ENCODE data around the gene GJA3.

GJA3 gene

GRCh38 chr13:20192158-20192835 lies 31.4 kb upstream of the GJA3 start:
- H3K27me3 ChIP-seq (ENCODE audit: control insufficient read depth, insufficient read depth, low read length) = peaks cover 95% of the 10 kb centered on the region
- no peak overlapping the region for H3K9ac ChIP-seq (ENCODE audit: low read depth, low read length)
- H3K27ac ChIP-seq (ENCODE audit: low read depth, low read length) = no peak overlapping the region
- no peaks in the 10 kb centered on the region for H3K9me3 ChIP-seq (ENCODE audit: control insufficient read depth, insufficient read depth, low read length)
- peaks cover 18% of the 10 kb centered on the region for H3K4me1 ChIP-seq (ENCODE audit: control insufficient read depth, insufficient read depth, low read length)
- peak overlapping the region; percentile 55 for H3K4me3 ChIP-seq (ENCODE audit: low read depth, low read length)
- H3K36me3 ChIP-seq (ENCODE audit: control insufficient read depth, insufficient read depth, low read length) = no peaks in the 10 kb centered on the region

GRCh38 chr13:20191311-20192157 lies 30.7 kb upstream of the GJA3 start:
- peaks cover 18% of the 10 kb centered on the region for H3K4me1 ChIP-seq (ENCODE audit: control insufficient read depth, insufficient read depth, low read length)
- no peaks in the 10 kb centered on the region for H3K9me3 ChIP-seq (ENCODE audit: control insufficient read depth, insufficient read depth, low read length)
- no peak overlapping the region for H3K9ac ChIP-seq (ENCODE audit: low read depth, low read length)
- peak overlapping the region; percentile 55 for H3K4me3 ChIP-seq (ENCODE audit: low read depth, low read length)
- H3K36me3 ChIP-seq (ENCODE audit: control insufficient read depth, insufficient read depth, low read length) = no peaks in the 10 kb centered on the region
- H3K27me3 ChIP-seq (ENCODE audit: control insufficient read depth, insufficient read depth, low read length) = peaks cover 88% of the 10 kb centered on the region
- H3K27ac ChIP-seq (ENCODE audit: low read depth, low read length) = no peak overlapping the region

DNA sequence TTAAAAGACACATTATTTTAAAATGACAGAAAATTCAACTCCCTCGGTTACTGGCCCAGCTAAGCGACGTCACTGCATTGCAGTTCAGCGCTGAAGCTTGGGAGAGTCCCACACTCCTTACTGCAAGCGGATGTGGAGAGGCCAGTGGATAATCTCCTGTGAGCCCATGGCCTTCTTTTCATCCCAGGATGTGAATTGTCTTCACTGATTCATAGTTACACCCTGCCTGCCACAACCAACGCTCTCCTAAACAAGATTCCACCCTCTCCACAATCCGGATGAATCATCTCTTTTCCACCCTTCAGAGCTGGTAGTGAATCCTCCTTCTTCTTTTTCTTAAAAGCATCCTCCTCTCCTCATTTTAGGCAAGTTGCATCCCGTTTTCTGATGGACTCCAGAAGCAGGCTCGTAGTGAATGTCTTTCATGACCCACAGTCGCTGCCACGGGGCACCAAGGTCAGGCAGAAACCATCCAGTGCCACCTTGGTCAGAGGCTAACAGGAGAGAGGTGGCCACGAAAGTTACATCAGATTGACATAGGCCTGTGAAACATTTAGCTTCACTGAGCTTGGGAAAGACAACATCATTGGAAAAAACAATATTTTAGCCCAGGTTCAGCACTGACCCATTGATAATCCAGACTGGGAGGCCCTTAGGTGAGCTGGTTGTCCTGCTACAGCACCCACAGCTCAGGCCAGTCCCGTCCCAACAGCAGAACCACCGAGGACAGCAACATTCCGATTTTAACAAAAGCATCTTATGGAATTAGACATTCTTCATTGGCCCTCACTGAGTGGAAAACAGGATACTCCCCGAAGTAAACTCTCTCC lies 29.8 kb upstream of the GJA3 start:
- Histone ChIP-seq H3K27me3 (ENCODE audit: control insufficient read depth, insufficient read depth, low read length) (peaks cover 80% of the 10 kb centered on the region), H3K36me3 (ENCODE audit: control insufficient read depth, insufficient read depth, low read length) (no peaks in the 10 kb centered on the region), H3K9me3 (ENCODE audit: control insufficient read depth, insufficient read depth, low read length) (no peaks in the 10 kb centered on the region), H3K27ac (ENCODE audit: low read depth, low read length) (no peak overlapping the region), H3K4me1 (ENCODE audit: control insufficient read depth, insufficient read depth, low read length) (peaks cover 18% of the 10 kb centered on the region), H3K9ac (ENCODE audit: low read depth, low read length) (no peak overlapping the region), H3K4me3 (ENCODE audit: low read depth, low read length) (no peak overlapping the region)

DNA sequence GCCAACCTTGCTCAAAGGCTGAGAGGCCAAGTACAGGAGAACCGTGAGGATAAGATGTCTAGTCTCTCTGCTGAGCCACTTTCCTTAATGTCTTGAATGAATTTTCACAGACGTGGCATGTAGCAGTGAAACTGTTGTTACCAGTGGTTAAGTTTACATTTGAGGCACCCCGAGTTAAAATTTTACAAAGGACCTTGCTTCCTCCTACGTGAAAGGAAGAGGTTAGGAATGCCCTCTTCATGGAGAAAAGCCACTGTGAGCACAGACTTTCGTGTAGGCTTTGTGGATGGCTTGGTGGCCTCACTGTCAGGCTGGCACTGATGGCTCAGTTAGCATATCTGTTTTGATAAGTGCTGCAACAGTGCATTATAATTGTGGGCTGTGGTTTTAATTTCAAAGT lies 29.2 kb upstream of the GJA3 start:
- Histone ChIP-seq H3K9me3 (ENCODE audit: control insufficient read depth, insufficient read depth, low read length) (no peaks in the 10 kb centered on the region), H3K27me3 (ENCODE audit: control insufficient read depth, insufficient read depth, low read length) (peaks cover 75% of the 10 kb centered on the region), H3K4me1 (ENCODE audit: control insufficient read depth, insufficient read depth, low read length) (peaks cover 18% of the 10 kb centered on the region), H3K27ac (ENCODE audit: low read depth, low read length) (no peak overlapping the region), H3K9ac (ENCODE audit: low read depth, low read length) (no peak overlapping the region), H3K36me3 (ENCODE audit: control insufficient read depth, insufficient read depth, low read length) (no peaks in the 10 kb centered on the region), H3K4me3 (ENCODE audit: low read depth, low read length) (no peak overlapping the region)

GRCh38 chr13:20188667-20189553 lies 28.1 kb upstream of the GJA3 start:
- H3K9me3 ChIP-seq (ENCODE audit: control insufficient read depth, insufficient read depth, low read length) = no peaks in the 10 kb centered on the region
- no peak overlapping the region for H3K27ac ChIP-seq (ENCODE audit: low read depth, low read length)
- H3K27me3 ChIP-seq (ENCODE audit: control insufficient read depth, insufficient read depth, low read length) = peaks cover 64% of the 10 kb centered on the region
- H3K9ac ChIP-seq (ENCODE audit: low read depth, low read length) = no peak overlapping the region
- no peak overlapping the region for H3K4me3 ChIP-seq (ENCODE audit: low read depth, low read length)
- no peaks in the 10 kb centered on the region for H3K36me3 ChIP-seq (ENCODE audit: control insufficient read depth, insufficient read depth, low read length)
- peaks cover 12% of the 10 kb centered on the region for H3K4me1 ChIP-seq (ENCODE audit: control insufficient read depth, insufficient read depth, low read length)

- Histone ChIP-seq H3K4me1 (ENCODE audit: control insufficient read depth, insufficient read depth, low read length) (peaks cover 4% of the 10 kb centered on the region; the same call in 1 of the 2 replicates), H3K27ac (ENCODE audit: low read depth, low read length) (no peak overlapping the region), H3K27me3 (ENCODE audit: control insufficient read depth, insufficient read depth, low read length) (peaks cover 43% of the 10 kb centered on the region), H3K36me3 (ENCODE audit: control insufficient read depth, insufficient read depth, low read length) (no peaks in the 10 kb centered on the region), H3K9me3 (ENCODE audit: control insufficient read depth, insufficient read depth, low read length) (no peaks in the 10 kb centered on the region), H3K4me3 (ENCODE audit: low read depth, low read length) (no peak overlapping the region), H3K9ac (ENCODE audit: low read depth, low read length) (no peak overlapping the region)
Measured at GRCh38 chr13:20186771-20187170, 25.9 kb upstream of the GJA3 start.

DNA sequence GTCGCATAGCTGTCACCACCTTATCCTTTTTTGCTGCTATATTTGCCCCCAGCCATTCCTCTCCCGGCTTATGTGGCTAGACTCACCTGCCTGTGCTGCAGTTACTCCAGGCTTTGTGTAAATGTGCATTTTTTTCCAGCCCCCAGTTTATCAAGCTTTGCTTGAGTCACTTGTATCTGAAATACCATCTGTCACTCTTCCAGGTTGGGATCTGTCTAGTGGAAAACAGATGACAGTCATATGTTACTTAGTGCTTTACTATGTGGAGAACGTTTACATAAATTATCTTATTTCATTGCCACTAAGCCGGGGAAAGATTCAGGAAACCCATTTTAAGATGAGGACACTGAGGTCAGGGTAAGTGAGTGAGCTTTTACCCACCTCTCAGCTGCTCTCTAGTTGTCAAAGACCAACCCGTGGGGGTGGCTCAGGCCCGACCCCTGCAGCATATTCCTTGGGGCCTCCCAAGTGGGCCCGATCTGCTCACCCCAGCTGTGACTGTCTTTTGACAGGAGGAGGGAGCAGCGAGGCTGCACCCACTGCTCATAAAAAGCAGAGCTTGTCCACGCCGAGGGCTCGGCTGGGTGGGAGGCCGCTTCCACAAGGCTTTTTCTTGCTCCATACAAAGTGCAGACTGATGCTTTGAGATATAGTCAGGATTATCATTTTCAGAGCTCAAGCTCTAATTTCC lies 24.7 kb upstream of the GJA3 start:
- Histone ChIP-seq H3K9ac (ENCODE audit: low read depth, low read length) (no peak overlapping the region), H3K27ac (ENCODE audit: low read depth, low read length) (no peak overlapping the region), H3K4me3 (ENCODE audit: low read depth, low read length) (no peak overlapping the region), H3K9me3 (ENCODE audit: control insufficient read depth, insufficient read depth, low read length) (no peaks in the 10 kb centered on the region), H3K4me1 (ENCODE audit: control insufficient read depth, insufficient read depth, low read length) (no peaks in the 10 kb centered on the region), H3K27me3 (ENCODE audit: control insufficient read depth, insufficient read depth, low read length) (peaks cover 30% of the 10 kb centered on the region), H3K36me3 (ENCODE audit: control insufficient read depth, insufficient read depth, low read length) (no peaks in the 10 kb centered on the region)

DNA sequence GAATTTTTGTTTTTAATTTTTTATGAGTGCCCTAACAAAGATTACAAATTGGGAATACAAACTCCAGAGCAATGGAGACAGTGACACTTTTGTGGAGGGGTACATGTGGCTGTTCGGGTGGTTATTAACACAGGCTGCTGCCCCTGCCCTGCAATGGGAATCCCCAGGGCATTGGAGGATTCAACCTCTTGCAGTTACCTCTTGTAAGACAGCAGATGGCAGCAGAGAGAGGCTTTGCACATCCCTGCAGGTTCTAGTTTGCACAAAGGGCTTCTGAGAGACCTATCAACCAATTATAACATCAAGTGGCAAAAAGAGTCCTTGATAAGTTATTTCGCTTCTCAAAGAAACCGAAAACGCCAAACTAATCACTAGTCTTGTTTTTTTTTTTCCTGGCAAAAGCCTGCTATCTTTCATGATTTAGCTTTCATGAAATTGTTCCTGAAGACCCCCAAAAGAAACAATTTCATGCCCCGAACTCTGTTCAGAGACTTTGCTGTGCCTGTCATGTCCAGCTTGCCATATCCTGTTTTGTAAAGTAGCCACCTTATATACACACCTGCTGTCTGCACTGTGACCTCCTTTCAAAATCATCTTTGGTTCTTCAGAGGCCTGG lies 21.5 kb upstream of the GJA3 start:
- 0 out of 2 replicates have a peak, but pooled peaks cover 2% of the 10 kb centered on the region for H3K27me3 ChIP-seq (ENCODE audit: control insufficient read depth, insufficient read depth, low read length)
- no peak overlapping the region for H3K9ac ChIP-seq (ENCODE audit: low read depth, low read length)
- H3K4me3 ChIP-seq (ENCODE audit: low read depth, low read length) = no peak overlapping the region
- no peaks in the 10 kb centered on the region for H3K36me3 ChIP-seq (ENCODE audit: control insufficient read depth, insufficient read depth, low read length)
- H3K4me1 ChIP-seq (ENCODE audit: control insufficient read depth, insufficient read depth, low read length) = no peaks in the 10 kb centered on the region
- H3K27ac ChIP-seq (ENCODE audit: low read depth, low read length) = no peak overlapping the region
- H3K9me3 ChIP-seq (ENCODE audit: control insufficient read depth, insufficient read depth, low read length) = no peaks in the 10 kb centered on the region

DNA sequence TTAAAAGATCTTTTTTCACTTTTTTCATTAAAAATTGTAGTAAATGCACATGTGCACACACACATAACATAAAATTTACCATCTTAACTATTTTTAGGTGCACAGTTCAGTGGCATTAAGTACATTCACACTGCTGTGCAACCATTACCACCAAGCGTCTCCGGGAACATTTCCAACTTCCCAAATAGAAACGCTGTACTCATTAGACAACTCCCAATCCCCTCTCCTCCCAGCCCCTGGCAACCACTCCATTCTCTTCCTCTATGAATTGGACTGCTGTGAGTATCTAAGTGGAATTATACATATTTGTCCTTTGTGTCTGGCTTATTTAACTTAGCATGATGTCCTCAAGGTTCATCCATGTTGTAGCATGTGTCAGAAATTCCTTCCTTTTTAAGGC lies 20.3 kb upstream of the GJA3 start:
- Histone ChIP-seq H3K4me3 (ENCODE audit: low read depth, low read length) (no peak overlapping the region), H3K9me3 (ENCODE audit: control insufficient read depth, insufficient read depth, low read length) (no peaks in the 10 kb centered on the region), H3K27me3 (ENCODE audit: control insufficient read depth, insufficient read depth, low read length) (0 out of 2 replicates have a peak, but pooled peaks cover 2% of the 10 kb centered on the region), H3K27ac (ENCODE audit: low read depth, low read length) (no peak overlapping the region), H3K4me1 (ENCODE audit: control insufficient read depth, insufficient read depth, low read length) (no peaks in the 10 kb centered on the region), H3K9ac (ENCODE audit: low read depth, low read length) (no peak overlapping the region), H3K36me3 (ENCODE audit: control insufficient read depth, insufficient read depth, low read length) (no peaks in the 10 kb centered on the region)

All from HUES48 (cell line).